Stimulated activated CD4-positive, alpha-beta T cell treated with anti-CD3 and anti-CD28 coated beads, Interleukin-15, amount 100 ng/mL, for 1 hour (primary cell): Measurements from ENCODE around the gene C10orf71.

Experiments used
- DNase-seq, 2 donors: peaks; one replicate each; pipeline ENCODE4 v3.0.0-alpha.2; 2020; ENCODE audit warnings: low read depth in 1 of 2, low spot score in 1 of 2

Gene C10orf71

GRCh38 chr10:49356181-49356580 lies 57.2 kb downstream of the C10orf71 start:
- no peak for DNase-seq

- no peak for DNase-seq
Measured at GRCh38 chr10:49356944-49357343, 58.0 kb downstream of the C10orf71 start.

GRCh38 chr10:49357910-49358309 lies 58.9 kb downstream of the C10orf71 start:
- DNase-seq, result no peak

GRCh38 chr10:49359349-49360270 lies 60.6 kb downstream of the C10orf71 start:
- no peak for DNase-seq

- no peak for DNase-seq
Measured at GRCh38 chr10:49360271-49361177, 61.6 kb downstream of the C10orf71 start.

GRCh38 chr10:49361178-49361554 lies 62.2 kb downstream of the C10orf71 start:
- no peak for DNase-seq

- DNase-seq, result no peak
Measured at GRCh38 chr10:49361735-49362568, 63.0 kb downstream of the C10orf71 start.

GRCh38 chr10:49362596-49363260 lies 63.8 kb downstream of the C10orf71 start:
- no peak for DNase-seq

GRCh38 chr10:49363309-49364031 lies 64.5 kb downstream of the C10orf71 start:
- no peak for DNase-seq

- DNase-seq, result no peak
Measured at GRCh38 chr10:49364051-49364450, 65.1 kb downstream of the C10orf71 start.

GRCh38 chr10:49364747-49365146 lies 65.8 kb downstream of the C10orf71 start:
- DNase-seq, result no peak

GRCh38 chr10:49365275-49365674 lies 66.3 kb downstream of the C10orf71 start:
- no peak for DNase-seq

- no peak for DNase-seq
Measured at GRCh38 chr10:49365675-49366415, 66.9 kb downstream of the C10orf71 start.

- DNase-seq, result no peak
Measured at GRCh38 chr10:49366460-49366859, 67.5 kb downstream of the C10orf71 start.

- DNase-seq, result no peak
Measured at GRCh38 chr10:49367600-49367999, 68.6 kb downstream of the C10orf71 start.

- no peak for DNase-seq
Measured at GRCh38 chr10:49368256-49368655, 69.3 kb downstream of the C10orf71 start.

- DNase-seq, result no peak
Measured at GRCh38 chr10:49369216-49370162, 70.5 kb downstream of the C10orf71 start.
